Embryonic facial prominence (tissue), 1 donor: ENCODE measurements around the gene CNMD.
"Not testable (repeated sequence)": the region's sequence is repeated elsewhere in the genome, so short reads cannot be mapped to it uniquely, and the experiment has no call there.

Experiments
- DNase-seq: peaks from one replicate; pipeline ENCODE4 v3.0.0-alpha.2; 2016; ENCODE audit errors: extremely low spot score

Gene CNMD

GRCh38 chr13:52686376-52686775 lies 53.2 kb downstream of the CNMD start:
- DNase-seq = no peak

GRCh38 chr13:52685806-52686205 lies 53.8 kb downstream of the CNMD start:
- not testable (repeated sequence) for DNase-seq

- no peak for DNase-seq
Observed at GRCh38 chr13:52677823-52678222, 61.8 kb downstream of the CNMD start.

- DNase-seq = no peak
Observed at GRCh38 chr13:52673465-52673864, 66.2 kb downstream of the CNMD start.

- DNase-seq = no peak
Observed at GRCh38 chr13:52670726-52671125, 68.9 kb downstream of the CNMD start.

GRCh38 chr13:52669677-52670076 lies 69.9 kb downstream of the CNMD start:
- no peak for DNase-seq

- no peak for DNase-seq
Observed at GRCh38 chr13:52665325-52665724, 74.3 kb downstream of the CNMD start.

- no peak for DNase-seq
Observed at GRCh38 chr13:52664272-52664671, 75.3 kb downstream of the CNMD start.

GRCh38 chr13:52659340-52659739 lies 80.3 kb downstream of the CNMD start:
- no peak for DNase-seq
